ENCODE results near the gene GKN1.

Gene GKN1

DNA sequence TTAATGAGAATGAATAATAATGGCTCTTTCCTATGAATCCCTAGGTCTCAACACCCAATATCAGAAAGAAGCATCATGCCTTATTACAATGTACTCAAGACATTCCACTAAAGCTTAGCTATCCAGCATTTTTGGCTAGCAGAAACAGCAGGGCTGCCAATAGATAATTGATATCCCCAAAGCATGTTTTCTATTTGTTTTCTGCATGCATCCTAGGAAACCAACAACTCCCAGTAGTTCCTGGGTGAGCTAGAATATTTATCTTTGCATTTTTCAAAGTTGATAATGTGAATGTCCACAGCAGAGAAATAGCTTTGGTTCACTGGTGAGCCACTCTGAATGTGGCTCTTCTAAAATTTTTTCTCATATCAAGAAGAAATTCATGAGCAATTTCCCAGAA lies 32.7 kb downstream of the GKN1 start:
- no peak for DNase-seq (ENCODE audit: low read depth in 2 of 2)

- no peak for DNase-seq (ENCODE audit: low read depth in 2 of 2)
Observed at GRCh38 chr2:69007603-69008002, 33.2 kb downstream of the GKN1 start.

DNA sequence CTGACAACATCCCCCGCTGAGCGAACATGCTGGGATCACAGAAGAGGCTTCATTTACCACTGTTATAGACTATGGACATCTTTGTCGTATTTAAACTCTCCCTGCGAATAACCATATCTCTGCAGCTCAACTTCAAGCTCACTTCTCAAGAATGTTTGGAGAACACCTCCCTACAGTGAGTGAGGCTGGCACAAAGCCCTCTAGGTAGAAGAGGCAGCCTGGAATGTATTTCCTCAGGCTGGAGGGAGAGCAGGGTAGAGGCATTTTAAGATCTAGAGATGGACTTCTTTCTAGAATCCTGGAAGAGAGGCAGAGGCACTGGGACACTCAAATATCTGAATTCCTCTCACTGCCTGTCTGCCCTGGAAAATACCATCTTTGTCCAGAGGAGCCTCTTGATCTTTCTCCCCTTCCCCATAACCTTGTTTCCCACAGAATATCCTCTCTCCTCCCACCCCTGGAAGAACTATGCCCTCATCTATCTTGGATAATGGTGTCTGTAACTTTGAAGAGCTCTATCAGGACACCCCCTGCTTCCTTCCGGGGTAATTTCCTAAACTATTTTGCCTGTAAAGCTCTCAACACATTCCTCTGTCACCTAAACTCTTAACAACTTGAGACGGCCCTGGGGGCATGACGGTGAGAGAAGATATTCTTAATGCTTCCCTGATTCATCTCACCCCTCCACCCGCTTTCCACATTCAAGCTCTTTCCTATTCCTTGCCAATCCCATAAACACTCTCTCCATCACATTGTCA lies 36.2 kb downstream of the GKN1 start:
- no peak for DNase-seq (ENCODE audit: low read depth in 2 of 2)

- no peak for DNase-seq (ENCODE audit: low read depth in 2 of 2)
Observed at GRCh38 chr2:69011611-69012157, 37.2 kb downstream of the GKN1 start.

- DNase-seq (ENCODE audit: low read depth in 2 of 2), result peak in 1 of 2 experiments; percentile 49
Observed at GRCh38 chr2:69012310-69013141, 38.1 kb downstream of the GKN1 start.

DNA sequence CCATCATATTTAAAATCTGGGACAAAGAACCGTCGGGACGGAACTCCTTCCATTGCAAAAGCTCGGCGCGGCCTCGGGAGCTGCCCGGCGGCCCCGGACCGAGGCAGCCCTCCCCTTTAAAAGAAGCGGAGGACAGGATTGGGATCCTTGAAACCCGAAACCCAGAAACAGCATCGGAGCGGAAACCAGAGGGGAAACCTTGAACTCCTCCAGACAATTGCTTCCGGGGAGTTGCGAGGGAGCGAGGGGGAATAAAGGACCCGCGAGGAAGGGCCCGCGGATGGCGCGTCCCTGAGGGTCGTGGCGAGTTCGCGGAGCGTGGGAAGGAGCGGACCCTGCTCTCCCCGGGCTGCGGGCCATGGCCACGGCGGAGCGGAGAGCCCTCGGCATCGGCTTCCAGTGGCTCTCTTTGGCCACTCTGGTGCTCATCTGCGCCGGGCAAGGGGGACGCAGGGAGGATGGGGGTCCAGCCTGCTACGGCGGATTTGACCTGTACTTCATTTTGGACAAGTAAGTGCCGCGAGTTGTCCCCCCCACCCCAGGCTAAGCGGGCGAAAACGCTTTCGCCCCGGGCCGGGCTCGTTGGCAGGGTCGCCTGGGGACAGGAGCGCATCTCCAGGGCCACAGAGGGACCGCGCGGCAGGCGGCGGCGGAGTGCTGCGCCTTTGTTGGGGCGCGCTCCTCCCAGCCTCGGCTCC lies 38.9 kb downstream of the GKN1 start, which contains the start of gene ANTXR1:
TSS of gene ANTXR1 (plus strand) at position 38 of the 698 bp plus-strand sequence. CDS start at position 359, 321 bp downstream.
- DNase-seq (ENCODE audit: low read depth in 2 of 2), result peak; percentile 65 to 68

- no peak for DNase-seq (ENCODE audit: low read depth in 2 of 2)
Observed at GRCh38 chr2:69013840-69014821, 39.7 kb downstream of the GKN1 start.

- DNase-seq (ENCODE audit: low read depth in 2 of 2), result no peak
Observed at GRCh38 chr2:69017080-69017479, 42.6 kb downstream of the GKN1 start.

- DNase-seq (ENCODE audit: low read depth in 2 of 2), result no peak
Observed at GRCh38 chr2:69017835-69018234, 43.4 kb downstream of the GKN1 start.

GRCh38 chr2:69018678-69019095 lies 44.3 kb downstream of the GKN1 start:
- DNase-seq (ENCODE audit: low read depth in 2 of 2), result peak; percentile 54 to 56

DNA sequence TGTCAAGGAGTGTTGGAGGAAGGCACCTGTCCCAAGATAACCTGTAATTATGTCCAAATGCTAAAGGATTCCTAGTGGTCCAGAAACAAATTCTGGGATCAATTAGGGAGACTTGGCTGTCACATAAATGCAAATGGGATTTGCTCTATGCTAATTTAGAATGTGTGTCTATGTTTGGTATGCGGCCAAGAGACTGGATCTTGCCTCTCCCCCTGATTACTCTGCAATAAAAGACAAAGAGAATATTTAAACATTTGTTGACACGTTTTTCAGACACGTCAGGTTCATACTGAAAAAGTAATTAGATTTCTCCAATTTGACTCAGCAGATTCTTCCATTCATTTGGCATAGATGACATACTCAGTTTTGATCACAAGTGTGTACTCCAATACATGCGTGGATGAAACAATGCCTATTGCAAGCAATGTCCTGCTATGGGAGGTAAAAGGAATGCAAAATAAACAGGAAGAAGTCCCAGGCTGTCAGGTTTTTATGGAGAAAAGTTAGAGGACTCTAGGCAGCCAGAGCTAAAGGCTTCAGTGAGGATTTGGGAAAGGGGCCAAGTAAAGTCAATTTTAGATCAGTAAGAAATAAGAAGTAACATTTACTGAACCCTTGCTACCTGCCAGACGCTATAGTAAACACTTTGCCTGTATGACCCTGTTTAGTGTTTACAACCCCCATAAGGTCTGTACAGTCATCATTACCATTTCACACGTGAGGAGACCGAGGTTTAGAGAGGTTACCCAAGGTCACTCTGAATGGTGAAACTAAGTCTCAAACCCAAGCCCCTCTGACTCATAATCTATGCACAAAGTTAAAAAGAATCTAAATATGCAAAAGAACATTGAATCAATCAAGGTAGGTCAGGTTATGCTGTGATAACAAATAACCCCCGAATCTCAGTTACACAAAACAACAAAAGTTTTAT lies 46.3 kb downstream of the GKN1 start:
- DNase-seq (ENCODE audit: low read depth in 2 of 2), result no peak

DNA sequence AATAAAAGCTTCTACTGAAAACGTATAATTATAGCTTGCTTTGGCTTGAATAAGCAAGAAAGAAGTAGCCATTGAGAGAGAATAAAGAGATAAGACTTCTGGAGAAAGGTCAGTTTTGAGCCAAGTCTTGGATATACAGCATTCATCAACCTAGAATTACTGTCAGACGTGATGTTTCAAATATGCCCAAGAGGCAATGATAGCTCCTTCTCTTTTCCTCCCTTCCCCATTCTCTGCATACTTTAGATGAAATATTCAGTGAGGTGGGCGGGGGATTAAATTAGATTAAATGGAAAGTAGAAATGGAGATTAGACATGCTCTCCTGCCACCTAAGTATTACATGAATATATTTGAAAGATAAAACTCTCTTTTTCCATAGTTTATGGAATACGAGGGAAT lies 47.3 kb downstream of the GKN1 start:
- no peak for DNase-seq (ENCODE audit: low read depth in 2 of 2)

DNA sequence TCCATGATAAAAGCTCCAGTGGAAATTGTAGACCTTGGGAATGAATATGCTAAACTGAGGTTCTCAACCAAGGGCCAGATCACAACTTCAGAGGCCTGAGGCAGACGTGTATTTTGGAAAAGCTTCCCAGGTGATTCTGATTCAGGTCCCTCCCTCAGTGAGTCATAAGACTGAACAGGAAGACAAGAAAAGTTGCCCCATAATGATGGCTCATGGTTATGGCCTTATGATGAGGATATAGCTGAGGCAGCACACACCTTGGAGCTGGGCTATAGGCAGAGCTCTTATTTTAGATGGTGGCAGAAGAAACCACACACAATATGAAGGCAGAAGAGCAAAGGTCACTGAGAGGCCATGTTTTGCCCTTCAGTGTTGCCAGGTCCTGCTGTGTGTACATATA lies 48.1 kb downstream of the GKN1 start:
- no peak for DNase-seq (ENCODE audit: low read depth in 2 of 2)

DNA sequence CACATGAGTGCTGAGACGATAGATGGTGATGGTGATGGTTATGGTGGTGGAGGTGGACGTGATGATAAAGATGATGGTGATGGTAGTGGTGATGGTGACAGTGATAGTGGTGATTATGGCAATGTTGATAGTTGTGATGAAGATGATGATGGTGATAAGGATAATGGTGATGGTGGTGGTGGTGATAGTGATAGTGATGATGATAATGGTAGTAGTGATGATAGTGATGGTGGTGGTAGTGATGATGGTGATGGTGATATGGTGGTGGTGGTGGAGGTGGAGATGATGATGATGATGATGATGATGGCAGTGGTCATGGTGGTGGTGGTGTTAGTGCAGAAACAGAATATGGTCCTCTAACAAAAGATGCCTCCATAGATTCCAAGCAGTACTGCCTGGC lies 48.8 kb downstream of the GKN1 start:
- no peak for DNase-seq (ENCODE audit: low read depth in 2 of 2)

DNA sequence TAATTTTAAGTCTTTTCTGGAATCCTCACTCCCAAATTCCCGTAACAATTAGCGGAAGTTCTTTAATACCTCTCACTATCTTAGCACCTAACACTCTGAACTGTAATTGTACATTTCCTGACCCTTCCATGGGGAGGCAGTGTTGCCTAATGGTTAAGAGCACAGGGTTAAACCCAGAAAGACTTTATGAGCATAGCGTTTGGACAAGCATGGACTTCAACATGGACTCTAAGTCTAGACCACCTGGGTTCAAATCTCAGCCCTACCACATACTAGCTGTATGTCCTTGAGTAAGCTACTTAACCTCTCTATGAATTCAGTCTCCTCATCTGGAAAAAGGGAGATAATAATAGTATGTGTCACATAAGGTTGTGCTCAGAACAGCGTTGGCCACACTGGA lies 51.6 kb downstream of the GKN1 start:
- no peak for DNase-seq (ENCODE audit: low read depth in 2 of 2)

- DNase-seq (ENCODE audit: low read depth in 2 of 2), result no peak
Observed at GRCh38 chr2:69026691-69027459, 52.4 kb downstream of the GKN1 start.

Data from fibroblast of skin of left quadriceps (primary cell).